Thoracic aorta (tissue), 2 donors: ENCODE measurements around the gene SLCO2B1. TPM values are rescaled to one million over a fixed set of nuclear protein-coding genes. Genes with fewer than 3 reads are reported as not detected.

Experiments used
- ATAC-seq: fragments of 150-250 bp; one replicate; pipeline ENCODE4 v1.8.0; 2017; ENCODE audit warnings: low read depth; ENCODE audit not compliant: insufficient number of reproducible peaks, low FRiP score
- DNase-seq: peaks from one replicate; pipeline ENCODE4 v3.0.0-alpha.2; 2020; ENCODE audit warnings: low spot score
- H3K27ac ChIP-seq, 2 donors: fragments of 200-600 bp; sonication (generic); 1 replicate in 1 of 2; 2 replicates in 1 of 2; pipeline ENCODE4 v1.5.1; 2016; ENCODE audit warnings: mild to moderate bottlenecking in 2 of 2, moderate library complexity in 2 of 2
- H3K27me3 ChIP-seq: fragments of 200-600 bp; sonication (generic); replicated peaks from 2 replicates; pipeline ENCODE4 v1.6.0; 2016; ENCODE audit warnings: mild to moderate bottlenecking; ENCODE audit not compliant: insufficient read depth
- H3K36me3 ChIP-seq: fragments of 200-600 bp; sonication (generic); one replicate; pipeline ENCODE4 v1.5.1; 2016
- H3K4me1 ChIP-seq, 2 donors: fragments of 200-600 bp; sonication (generic); 1 replicate in 1 of 2; 2 replicates in 1 of 2; pipeline versions ENCODE4 v1.5.1 to v1.6.0; 2016; ENCODE audit warnings: low read depth in 2 of 2, mild to moderate bottlenecking in 1 of 2; ENCODE audit not compliant: control insufficient read depth in 1 of 2
- H3K4me3 ChIP-seq: fragments of 200-600 bp; sonication (generic); 2 replicates; pipeline ENCODE4 v1.5.1; 2016; ENCODE audit warnings: mild to moderate bottlenecking
- H3K9me3 ChIP-seq: fragments of 200-600 bp; sonication (generic); 2 replicates; pipeline ENCODE4 v1.5.1; 2016
- total RNA-seq, 2 donors: library from RNA; depleted of rRNA; stranded (reverse); fragments of >200 nt; gene quantifications; one replicate each; pipeline versions ENCODE4 v1.1.0 to v1.2.3, GENCODE V29; 2016
- TF ChIP-seq, protein P1 (sequence below): fragments of 200-600 bp; sonication (generic); IDR thresholded peaks from one replicate; pipeline ENCODE4 v1.5.1; 2019; ENCODE audit warnings: antibody characterized with exemption

Gene SLCO2B1
- total RNA-seq, 2 donors from 2014 or later, result 107 to 692 TPM

- no peak overlapping the region for H3K4me3 ChIP-seq
- TF ChIP-seq, protein P1, sequence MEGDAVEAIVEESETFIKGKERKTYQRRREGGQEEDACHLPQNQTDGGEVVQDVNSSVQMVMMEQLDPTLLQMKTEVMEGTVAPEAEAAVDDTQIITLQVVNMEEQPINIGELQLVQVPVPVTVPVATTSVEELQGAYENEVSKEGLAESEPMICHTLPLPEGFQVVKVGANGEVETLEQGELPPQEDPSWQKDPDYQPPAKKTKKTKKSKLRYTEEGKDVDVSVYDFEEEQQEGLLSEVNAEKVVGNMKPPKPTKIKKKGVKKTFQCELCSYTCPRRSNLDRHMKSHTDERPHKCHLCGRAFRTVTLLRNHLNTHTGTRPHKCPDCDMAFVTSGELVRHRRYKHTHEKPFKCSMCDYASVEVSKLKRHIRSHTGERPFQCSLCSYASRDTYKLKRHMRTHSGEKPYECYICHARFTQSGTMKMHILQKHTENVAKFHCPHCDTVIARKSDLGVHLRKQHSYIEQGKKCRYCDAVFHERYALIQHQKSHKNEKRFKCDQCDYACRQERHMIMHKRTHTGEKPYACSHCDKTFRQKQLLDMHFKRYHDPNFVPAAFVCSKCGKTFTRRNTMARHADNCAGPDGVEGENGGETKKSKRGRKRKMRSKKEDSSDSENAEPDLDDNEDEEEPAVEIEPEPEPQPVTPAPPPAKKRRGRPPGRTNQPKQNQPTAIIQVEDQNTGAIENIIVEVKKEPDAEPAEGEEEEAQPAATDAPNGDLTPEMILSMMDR, result no peak
- H3K27ac ChIP-seq, result no peak overlapping the region
- H3K9me3 ChIP-seq, result no peaks in the 10 kb centered on the region
- H3K27me3 ChIP-seq, result no peaks in the 10 kb centered on the region
- no peaks in the 10 kb centered on the region for H3K36me3 ChIP-seq
- ATAC-seq, result no peak
- no peaks in the 10 kb centered on the region for H3K4me1 ChIP-seq
- no peak for DNase-seq
These were observed 24.3 kb upstream of the SLCO2B1 start for GRCh38 chr11:75126564-75126963.

DNA sequence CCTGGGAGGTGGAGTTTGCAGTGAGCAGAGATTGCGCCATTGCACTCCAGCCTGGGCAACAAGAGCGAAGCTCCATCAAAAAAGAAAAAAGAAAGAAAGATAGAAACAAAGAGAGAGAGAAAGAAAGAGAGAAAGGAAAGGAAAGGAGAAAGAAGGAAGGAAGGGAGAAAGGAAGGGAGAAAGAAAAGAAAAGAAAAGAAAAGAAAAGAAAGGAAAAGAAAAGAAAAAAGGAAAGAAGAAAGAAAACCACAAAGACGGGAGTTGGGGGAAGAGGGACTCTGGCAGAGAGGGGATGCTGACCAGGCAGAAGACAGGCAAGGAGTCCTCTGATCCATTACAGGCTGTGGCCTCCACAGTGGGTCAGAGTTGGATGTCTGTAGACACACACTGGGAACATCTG lies 18.8 kb upstream of the SLCO2B1 start:
- TF ChIP-seq, protein P1, result no peak
- Histone ChIP-seq H3K27me3 (no peaks in the 10 kb centered on the region), H3K4me3 (no peak overlapping the region), H3K4me1 (no peaks in the 10 kb centered on the region), H3K9me3 (no peaks in the 10 kb centered on the region), H3K27ac (no peak overlapping the region), H3K36me3 (no peaks in the 10 kb centered on the region)
- no peak for ATAC-seq
- DNase-seq, result no peak

- no peak for DNase-seq
- Histone ChIP-seq H3K27ac (no peak overlapping the region), H3K4me3 (no peak overlapping the region), H3K27me3 (no peaks in the 10 kb centered on the region), H3K9me3 (no peaks in the 10 kb centered on the region), H3K36me3 (no peaks in the 10 kb centered on the region), H3K4me1 (no peaks in the 10 kb centered on the region)
- no peak for ATAC-seq
- TF ChIP-seq, protein P1, result no peak
These were observed 16.9 kb upstream of the SLCO2B1 start for GRCh38 chr11:75133976-75134375.

DNA sequence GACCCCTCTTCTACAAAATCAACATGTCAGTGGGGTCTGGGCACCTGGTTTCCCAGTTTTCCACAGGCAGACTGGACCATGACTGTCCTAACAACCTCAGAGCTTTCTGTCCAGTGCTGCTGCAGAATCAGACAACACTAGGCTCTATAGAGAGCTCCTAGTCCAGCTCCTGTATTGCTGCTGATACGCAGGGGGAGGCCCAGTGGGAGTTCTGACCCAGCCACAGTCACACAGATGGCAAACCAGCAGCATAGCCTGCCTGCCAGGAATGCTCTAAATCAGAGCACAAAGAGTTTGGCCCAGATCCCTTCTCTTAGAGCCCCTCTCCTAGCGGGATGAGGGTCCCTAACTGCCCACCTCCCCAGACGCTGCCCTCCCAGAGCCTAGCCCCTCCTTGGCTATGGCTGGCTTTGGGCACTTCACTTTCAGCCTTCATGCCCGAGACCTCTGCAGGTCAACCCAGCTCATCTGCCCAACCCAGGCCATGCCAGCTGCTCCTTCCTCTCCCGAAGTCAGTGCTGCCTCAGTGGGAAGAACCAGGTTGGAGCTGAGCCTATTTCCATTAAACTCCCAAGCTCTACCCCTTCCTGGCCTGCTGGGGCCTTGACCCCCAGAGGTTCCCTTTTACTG lies 15.8 kb upstream of the SLCO2B1 start:
- H3K27ac ChIP-seq, result no peak overlapping the region
- H3K27me3 ChIP-seq, result no peaks in the 10 kb centered on the region
- H3K36me3 ChIP-seq, result no peaks in the 10 kb centered on the region
- H3K9me3 ChIP-seq, result no peaks in the 10 kb centered on the region
- no peak overlapping the region for H3K4me3 ChIP-seq
- no peak for DNase-seq
- TF ChIP-seq, protein P1, result no peak
- no peak for ATAC-seq
- H3K4me1 ChIP-seq, result no peaks in the 10 kb centered on the region

DNA sequence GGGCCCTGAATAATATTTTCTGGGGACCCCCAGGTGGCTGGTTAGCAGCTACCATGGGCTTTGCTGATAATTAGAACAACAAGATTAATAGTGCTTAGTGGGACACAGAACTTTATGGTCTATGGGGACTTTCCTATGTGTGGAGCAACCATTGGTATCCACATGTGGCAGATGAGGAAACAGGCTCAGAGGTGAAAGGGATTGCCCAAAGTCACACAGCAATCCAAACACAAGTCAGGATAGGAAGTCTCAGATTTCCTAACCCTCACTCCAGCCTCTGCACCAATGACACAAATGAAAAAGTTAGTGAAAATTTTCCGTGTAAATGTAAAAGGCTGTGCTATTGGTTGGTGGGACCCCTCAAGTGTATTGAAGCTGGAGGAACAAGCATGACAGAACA lies 15.3 kb upstream of the SLCO2B1 start:
- Histone ChIP-seq H3K4me1 (no peaks in the 10 kb centered on the region), H3K4me3 (no peak overlapping the region), H3K36me3 (no peaks in the 10 kb centered on the region), H3K27me3 (no peaks in the 10 kb centered on the region), H3K9me3 (no peaks in the 10 kb centered on the region), H3K27ac (no peak overlapping the region)
- ATAC-seq (no peak), DNase-seq (no peak)
- TF ChIP-seq, protein P1, result no peak
